ENCODE data around the gene CEBPG.
A peak's percentile ranks its signal among the peaks of the same experiment; 100 is the strongest.

The CEBPG gene

DNA sequence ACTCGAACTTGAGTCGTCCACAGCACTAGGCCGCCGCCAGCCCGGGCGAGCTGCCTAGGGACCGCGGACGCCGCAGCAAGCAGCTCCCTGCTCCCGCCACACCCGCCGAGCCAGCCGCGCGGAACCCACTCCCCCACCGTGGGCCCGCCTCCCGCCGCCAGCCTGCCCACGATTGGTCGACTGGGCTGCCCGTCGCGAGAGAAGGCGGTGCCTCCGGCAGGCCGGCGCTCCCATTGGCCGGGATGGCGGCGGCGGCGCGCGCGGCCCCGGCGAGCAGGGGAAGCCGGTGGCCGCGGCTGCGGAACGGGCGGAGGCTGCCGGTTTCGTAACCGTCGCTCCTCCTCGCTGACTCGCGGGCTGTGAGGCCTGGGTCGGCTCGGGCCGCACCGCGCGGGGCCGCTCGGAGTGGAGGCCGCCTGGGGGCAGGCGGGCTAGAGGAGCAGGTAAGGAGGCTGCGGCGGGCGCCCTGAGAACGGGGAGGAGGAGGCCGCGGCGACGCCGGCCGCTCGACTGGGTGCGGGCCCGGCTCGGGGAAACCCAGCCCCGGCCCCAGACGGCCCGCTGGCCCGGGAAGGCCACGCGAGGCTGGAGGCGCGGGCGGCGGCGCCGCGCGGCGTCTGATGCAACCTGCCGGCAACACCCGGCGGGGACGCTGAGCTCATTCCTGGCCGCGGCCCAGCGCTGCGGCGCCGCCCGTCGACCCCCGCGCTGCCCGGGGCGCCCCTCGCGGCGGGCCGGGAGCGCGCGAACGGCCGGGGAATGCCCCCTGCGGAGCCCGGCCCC lies at the start of gene CEBPG:
CEBPG (plus strand) TSS at position 257 of the 783 bp plus-strand sequence. CDS start 5,531 bp downstream, outside the sequence.
- peak; percentile 97 for DNase-seq

- DNase-seq, result no peak
Observed at GRCh38 chr19:33324628-33325027, 48.9 kb upstream of the CEBPG start.

DNA sequence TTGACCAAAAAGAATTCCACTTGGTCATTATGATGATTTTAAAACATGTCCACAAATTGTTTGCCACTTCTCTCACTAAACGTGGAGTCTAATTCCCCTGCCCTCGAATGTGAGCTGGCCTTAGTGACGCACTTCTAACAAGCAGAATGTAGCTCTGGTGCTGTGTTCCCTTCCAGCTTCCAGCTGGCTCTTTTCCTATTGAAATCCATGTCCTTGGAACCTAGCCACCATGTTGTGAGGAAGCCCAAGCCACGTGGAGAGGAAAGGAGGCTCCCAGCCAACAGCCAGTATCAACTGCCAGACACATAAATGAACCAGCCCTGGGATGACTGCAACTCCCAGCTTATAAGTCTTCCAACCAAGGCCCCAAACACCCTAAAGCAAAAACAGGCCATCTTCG lies 47.6 kb upstream of the CEBPG start:
- DNase-seq, result peak; percentile 79

- no peak for DNase-seq
Observed at GRCh38 chr19:33329060-33329459, 44.4 kb upstream of the CEBPG start.

DNA sequence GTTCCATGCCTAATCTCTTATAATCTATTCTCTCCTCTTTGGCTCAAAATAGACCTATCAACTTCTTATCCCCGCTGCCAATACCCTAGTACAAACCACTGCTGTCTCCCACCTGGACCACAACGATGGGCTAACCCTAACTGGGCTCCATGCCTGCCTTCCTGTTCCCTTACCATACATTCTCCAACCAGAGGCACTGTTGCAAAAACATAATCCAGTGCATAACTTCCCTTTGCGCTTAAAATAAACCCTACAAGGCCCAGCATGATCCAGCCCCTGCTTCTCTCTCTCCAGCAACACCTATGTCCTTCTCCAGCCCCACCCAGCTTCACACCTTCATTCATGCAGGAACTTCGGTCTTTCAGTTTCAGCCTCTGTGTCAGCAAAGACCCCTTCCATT lies 43.8 kb upstream of the CEBPG start:
- no peak for DNase-seq

- no peak for DNase-seq
Observed at GRCh38 chr19:33332248-33332647, 41.3 kb upstream of the CEBPG start.

DNA sequence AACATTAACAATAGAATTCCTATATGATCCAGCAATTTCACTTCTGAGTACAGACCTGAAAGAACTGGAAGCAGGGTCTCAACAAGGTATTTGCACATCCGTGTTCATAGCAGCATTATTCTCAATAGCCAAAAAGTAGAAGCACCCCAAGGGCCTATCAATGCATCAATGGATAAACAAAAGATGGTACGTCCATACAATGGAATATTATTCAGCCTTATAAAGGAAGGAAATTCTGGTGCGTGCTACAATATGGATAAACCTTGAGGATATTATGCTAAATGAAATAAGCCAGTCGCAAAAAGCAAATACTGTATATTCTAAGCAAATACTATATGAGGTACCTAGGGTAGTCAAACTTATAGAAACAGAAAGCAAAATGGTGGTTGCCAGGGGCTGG lies 40.4 kb upstream of the CEBPG start:
- DNase-seq, result no peak

DNA sequence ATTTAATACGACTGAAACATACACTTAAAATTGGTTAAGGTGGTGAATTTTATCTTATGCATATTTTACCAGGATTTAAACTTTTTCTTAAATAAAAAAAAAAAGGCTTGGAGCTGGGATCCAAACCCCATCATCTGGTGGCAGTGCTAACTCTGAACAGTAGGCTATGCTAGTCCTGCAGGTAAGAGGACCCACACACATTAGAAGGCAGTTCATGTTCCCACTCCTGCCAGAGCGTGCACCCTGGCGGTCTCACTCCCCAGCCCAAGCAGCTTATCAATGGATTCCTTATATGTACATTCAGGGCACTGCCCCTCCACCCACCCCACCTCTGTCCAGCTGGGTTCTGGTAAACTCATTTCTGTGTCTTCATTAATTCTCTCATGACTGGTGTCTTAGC lies 39.9 kb upstream of the CEBPG start:
- no peak for DNase-seq

GRCh38 chr19:33334271-33334670 lies 39.2 kb upstream of the CEBPG start:
- no peak for DNase-seq

DNA sequence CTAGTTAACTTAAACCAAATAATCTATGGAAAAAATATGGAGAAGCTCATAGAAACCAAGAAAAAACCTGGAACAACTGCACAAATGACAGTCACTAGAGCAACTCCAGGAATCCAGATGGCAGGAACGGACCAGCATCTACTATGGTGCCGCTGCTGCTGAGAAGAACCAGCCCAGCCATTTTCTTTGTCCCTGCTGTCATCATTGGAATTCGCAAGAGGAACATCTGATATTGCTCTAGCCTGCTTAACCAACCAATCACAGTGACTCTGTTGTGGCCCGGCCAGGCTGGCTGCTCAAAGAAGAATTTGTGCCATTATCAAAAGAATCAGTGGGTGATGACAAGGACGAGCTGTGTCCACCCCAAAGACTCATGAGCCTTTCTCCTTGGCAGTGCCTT lies 38.1 kb upstream of the CEBPG start:
- DNase-seq, result no peak

DNA sequence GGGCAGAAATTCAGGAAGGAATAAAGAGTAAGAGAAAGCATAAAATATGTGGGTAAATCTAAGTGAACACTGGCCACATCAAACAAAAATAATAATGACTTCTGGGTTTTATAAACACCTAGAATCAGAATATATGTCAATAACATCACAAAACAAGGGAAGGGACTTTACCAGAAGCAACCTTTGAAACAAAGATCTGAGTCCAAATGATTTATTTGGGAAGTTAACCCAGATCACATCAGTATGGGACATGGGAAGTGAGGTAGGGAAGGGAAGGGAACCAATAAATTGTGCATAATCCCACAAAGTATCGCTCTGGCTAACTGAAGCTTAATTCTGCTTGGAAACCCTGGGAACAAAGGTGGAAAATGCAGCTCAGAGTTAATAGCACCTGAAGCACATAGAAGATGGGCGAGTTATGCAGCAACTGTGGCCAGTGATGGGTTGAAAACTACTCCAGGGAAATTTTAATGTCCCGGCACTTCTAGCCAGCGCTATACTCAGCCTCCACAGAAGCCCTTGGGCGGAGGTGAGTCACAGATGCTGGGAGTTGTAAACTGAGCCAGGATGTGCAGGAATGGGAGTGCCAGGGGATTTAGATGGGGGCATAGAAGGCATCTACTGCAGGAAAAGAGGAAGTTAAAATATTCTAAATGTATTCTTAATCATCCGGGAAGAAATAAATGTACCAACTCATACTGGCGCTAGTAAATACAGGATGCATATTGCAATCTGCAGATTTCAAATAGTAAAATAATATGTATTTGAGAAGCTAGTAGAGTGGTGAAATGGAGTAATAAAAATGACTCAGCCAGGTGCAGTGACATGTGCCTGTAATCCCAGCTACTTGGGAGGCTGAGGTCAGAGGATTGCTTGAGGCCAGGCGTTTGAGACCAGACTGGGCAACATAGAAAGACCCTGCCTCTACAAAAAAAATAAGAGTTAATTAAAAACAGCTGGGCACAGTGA lies 34.2 kb upstream of the CEBPG start:
- no peak for DNase-seq

DNA sequence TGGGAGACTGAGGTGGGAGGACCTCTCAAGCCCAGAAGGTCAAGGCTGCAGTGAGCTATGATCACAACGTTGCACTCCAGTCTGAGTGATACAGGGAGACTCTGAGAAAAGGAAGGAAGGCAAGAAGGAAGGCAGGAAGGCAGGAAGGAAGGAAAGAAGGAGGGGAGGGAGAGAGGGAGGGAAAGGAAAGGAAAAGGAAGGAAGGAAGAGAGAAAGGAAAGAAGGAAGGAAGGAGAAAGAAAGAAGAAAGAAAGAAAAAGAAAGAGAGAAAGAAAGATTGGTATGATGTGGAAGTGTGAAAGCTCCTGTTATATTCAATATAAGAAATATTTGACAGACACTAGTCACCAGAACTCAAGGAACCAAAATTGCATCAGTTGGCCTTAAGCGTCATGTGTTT lies 32.5 kb upstream of the CEBPG start:
- no peak for DNase-seq

DNA sequence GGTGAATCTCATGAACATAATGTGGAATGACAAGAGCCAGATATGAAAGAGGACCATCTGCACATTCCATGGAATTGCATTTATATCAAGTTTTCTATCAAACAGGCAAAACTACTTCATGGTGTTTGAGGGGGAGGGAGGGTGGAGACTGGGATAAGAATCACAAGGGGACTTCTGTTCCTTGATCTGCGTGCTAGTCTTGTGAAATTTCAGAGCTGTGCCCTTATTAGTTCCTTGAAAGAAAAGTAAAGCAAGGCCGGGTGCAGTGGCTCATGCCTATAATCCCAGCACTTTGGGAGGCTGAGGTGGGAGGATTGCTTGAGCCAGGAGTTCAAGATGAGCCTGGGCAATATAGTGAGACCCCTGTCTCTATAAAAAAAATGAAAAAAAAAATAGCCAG lies 30.2 kb upstream of the CEBPG start:
- no peak for DNase-seq

DNA sequence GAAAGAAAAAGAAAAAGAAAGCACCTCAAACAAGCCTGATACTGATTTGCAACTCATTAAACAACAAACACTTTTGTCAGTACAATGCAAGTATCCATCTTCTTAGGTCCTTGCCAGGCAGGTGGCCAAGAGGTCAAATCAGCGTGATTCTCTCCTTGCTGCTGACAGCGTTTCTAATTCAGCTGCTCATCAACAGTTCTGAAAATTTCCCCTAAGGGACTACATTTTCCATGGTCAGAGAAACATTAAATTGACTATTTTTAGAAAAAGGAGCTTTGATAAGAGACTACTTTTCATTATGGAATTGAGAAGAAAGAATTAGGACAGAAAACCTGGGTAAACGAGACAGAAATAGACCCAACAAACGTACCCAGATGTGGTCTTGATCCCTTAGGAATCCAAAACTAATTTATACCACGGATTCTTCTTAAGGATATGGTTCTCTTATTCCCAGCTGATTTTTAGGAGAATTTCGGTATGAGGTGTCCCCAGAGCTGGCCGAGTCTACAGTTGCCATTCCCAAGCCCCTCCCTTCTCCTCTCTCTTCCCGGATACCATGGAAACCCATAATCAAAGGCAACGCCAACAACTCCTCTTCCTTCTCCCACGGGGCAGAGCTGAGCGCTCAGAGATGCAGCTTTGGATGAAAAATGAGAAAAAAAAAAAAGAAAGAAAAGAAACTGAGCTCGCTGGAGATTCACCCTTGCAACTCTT lies 29.5 kb upstream of the CEBPG start:
- peak; percentile 62 for DNase-seq

DNA sequence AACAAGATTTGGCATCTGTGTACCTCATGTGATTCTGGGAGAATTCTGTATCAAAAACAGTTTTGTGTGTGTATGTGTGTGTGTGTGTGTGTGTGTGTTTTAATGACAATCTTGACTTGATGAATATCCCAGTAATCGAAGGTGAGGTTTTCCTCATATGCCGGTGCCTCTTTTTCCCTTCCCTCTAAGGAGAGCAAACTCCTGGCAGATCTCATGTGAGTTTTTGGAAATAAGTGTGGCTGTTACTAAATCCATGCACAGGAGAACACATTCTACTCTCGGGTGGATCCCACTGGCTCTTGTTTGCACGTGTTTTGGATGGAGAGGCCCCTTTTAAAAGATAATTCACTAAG lies 29.0 kb upstream of the CEBPG start:
- peak; percentile 49 for DNase-seq

DNA sequence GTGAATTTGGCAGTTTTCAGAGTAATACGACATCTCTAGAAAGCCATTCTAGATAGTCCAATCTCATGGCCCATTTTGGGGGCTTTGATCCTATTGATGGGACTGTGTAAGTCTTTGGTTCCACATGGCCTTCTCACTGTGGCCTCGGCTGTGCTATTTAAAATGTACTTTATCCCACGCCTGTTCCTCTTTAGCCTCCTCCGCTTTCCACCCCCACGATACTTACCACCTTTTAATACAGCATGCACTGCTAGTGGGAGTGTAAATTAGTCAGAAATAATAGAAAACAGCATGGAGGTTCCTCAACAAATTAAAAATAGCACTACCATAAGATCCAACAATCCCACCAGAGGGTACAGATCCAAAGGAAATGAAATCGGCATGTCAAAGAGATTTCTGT lies 28.3 kb upstream of the CEBPG start:
- DNase-seq, result no peak

GRCh38 chr19:33346665-33347064 lies 26.8 kb upstream of the CEBPG start:
- DNase-seq, result no peak

DNA sequence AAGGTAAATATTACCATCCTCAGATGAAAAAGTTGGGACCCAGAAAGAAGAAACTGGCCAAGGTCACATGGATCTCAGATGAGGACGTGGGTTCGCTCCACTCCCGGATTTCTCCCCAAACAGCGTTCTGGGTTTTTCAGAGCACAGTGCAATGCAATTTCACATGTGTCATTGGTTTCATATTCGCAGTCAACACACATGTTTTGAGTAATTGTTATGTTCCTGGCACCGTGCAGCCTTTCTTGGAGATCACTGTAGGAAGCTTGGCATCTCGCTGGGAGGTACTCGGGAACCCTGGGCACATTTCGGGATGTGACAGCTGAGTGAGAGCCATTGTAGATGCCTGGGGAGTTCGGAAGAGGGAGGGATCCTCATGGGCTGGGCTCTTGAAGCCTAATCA lies 26.2 kb upstream of the CEBPG start:
- DNase-seq, result no peak

DNA sequence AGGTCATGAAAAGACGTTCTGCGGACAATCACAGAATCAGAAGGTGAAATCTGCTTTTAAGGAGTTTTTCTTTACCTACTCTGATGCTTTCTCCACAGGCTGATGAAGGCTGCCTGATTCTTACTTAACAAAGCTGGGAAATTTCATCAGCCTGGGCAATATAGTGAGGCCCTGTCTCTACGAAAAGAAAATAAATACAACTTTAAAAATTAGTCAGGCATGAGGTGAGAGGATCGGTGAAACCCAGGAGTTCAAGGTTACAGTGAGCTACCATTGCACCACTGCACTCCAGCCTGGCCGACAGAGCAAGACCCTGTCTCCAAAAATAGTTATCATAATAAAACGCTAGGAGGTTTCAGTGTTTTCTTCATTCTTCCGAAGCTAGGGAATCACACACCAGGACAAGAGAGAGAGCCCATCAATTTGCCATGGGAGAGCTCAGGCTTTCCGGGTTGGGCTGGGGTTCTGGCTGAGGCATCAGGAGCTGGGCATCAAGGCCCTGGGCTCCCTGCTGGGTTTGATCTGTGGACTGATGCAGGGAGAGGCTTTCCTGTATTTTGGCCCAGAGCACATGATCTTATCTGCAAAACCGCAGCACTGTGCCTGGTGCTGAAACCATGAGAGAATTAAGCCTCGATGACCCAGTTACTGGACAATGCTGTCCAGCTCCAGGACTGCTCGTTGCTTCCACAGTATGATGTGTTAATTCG lies 25.1 kb upstream of the CEBPG start:
- no peak for DNase-seq

DNA sequence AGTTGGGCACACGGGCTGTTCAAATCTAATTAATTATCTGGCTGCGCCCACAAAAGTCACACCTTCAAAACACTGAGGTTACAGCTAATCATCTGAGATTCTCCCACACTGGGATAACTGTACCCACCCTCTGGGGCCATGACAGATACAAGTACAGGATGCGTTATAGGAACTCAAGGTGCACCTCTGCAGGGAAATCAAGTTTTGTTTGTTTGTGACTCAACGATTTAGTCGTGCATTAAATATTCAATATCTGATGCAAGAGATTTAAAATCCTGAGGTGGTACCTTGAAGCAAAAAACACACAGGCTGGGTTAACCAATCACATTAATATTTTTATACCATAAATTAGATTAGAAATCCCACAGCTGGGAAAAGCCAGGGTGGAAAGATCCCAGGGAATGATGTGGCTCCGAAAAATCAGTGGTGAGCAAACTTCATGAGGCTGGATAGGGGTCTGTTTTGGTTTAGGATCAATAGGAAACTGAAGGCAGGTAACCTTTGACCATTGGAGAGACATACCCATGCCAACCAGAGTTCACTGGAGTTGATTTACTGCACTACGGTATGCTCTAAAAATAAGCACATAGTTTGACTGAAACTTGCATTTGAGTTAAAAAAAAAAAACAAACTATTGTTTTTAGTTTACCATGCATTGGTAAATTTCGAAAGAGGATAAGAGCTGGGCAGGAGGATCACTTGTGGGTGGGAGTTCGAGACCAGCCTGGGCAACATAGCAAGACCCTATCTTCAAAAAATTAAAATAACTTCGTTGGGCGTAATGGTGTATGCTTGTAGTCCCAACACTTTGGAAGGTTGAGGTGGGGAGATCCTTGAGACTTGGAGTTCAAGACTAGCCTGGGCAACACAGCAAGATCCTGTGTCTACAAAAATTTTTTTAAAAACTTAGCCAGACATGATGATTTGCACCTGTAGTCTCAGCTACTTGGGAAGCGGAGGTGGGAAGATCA lies 23.9 kb upstream of the CEBPG start:
- DNase-seq, result no peak

DNA sequence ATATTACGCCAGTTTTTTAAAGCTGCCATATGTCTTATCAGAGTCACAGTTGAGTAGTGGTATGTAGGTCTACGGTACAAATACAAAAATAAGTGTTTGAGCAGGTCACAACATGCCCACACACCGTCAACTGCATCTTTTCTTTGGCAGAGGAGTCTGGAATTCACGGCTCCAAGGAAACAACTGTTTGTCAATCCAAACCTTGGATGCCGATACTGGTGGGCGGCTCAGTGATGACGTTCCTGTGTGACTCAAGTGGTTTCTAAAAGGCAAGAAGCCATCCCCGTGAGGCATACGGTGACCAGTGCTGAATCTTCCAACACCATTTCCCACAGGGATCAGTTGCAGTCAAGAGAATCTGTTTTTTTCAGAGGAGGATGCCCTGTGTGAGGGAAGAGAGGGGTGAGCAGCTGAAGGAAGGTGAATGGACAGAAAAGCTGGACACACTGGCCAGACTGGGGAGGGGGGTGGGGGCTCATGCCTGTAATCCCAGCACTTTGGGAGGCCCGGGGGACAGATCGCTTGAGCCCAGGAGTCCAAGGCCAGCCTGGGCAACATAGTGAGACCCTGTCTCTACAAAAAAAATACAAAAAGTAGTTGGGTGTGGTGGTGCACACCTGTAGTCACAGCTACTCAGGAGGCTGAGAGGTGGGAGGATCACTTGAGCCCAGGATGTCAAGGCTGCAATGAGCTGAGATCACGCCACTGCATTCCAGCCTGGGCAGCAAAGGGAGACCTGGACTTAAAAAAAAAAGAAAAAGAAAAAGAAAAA lies 22.8 kb upstream of the CEBPG start:
- no peak for DNase-seq
